ENCODE results near the gene ZNF500.
"Not testable (repeated sequence)": the region's sequence is repeated elsewhere in the genome, so short reads cannot be mapped to it uniquely, and the experiment has no call there.

ZNF500 gene

DNA sequence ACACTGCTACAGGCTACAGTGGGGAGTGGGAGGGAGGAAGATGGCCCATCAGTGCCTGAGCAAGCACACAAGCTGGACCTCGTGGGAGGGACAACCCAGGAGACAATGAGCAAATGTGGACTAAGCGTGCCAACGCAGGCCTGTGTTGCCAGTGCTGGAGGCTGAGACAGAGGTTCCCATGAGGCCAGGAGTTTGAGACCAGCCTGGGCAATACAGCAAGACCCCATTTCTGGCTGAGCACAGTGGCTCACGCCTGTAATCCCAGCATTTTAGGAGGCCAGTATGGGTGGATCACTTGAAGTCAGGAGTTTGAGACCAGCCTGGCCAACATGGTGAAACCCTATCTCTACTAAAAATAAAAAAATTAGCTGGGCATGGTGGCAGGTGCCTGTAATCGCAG lies 28.6 kb downstream of the ZNF500 start:
- not testable (repeated sequence) for DNase-seq

- DNase-seq: no peak
These were observed 29.4 kb downstream of the ZNF500 start for GRCh38 chr16:4737545-4737944.

GRCh38 chr16:4736546-4736945 lies 30.4 kb downstream of the ZNF500 start:
- no peak for DNase-seq

GRCh38 chr16:4734730-4735535 lies 32.0 kb downstream of the ZNF500 start:
- peak; percentile 95 for DNase-seq

DNA sequence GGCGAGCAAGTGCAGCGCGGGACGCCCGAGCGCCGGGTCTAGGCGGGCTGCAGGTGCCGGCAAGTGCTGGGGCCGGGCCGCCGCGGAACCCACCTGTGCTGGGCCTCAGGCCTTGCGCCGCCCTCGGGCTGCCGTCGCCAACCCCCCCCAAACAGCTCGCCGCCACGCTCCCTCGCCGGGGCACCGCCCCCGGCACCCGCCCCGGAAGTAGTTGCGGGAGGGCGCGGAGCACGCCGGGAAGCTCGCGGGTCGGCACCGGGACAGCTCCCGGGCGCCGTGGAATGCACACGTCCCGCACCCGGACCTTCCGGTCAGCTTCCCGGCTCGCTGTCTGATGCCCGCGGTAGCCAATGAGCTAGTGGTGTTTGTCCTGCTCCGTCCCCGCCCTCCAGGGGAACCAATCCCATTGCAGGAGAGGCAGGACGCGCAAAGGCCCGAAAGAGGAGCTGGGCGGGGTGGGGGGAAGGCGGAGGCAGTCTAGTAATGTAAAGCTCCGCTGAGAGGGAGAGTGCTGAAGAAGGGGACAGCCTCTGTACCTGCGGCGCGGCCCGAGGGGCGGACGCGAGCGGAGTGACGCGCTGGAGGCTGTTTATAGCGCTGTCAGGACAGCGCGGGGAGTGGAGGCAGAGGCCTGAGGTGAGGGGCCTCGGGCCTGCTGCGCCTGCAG lies 32.8 kb downstream of the ZNF500 start, which contains the start of the genes ANKS3 and DNAAF8:
Gene ANKS3, minus strand, starts transcription at position 209 of the 667 bp plus-strand sequence. CDS start 4,122 bp downstream, outside the sequence.
Gene DNAAF8, plus strand, starts transcription at position 475 of the 667 bp plus-strand sequence. CDS start 1,978 bp downstream, outside the sequence.
- peak; percentile 79 for DNase-seq

GRCh38 chr16:4733747-4734062 lies 33.3 kb downstream of the ZNF500 start:
- peak; percentile 52 for DNase-seq

DNA sequence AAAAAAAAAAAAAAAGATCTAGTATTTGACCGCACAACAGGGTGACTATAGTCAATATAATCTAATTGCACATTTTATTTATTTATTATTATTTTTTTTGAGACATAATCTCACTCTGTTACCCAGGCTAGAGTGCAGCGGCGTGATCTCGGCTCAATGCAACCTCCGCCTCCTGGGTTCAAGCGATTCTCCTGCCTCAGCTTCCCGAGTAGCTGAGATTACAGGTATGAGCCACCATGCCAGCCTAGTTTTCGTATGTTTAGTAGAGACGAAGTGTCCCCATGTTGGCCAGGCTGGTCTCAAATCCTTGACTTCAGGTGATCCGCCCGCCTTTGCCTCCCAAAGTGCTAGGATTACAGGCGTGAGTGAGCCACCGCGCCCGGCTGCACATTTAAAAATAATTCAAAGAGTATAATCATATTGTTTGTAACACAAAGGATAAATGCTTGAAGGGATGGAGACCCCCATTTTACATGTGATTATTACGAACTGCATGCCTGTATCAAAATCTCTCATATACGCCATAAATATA lies 33.7 kb downstream of the ZNF500 start:
- DNase-seq: no peak

GRCh38 chr16:4729876-4730275 lies 37.1 kb downstream of the ZNF500 start:
- no peak for DNase-seq

DNA sequence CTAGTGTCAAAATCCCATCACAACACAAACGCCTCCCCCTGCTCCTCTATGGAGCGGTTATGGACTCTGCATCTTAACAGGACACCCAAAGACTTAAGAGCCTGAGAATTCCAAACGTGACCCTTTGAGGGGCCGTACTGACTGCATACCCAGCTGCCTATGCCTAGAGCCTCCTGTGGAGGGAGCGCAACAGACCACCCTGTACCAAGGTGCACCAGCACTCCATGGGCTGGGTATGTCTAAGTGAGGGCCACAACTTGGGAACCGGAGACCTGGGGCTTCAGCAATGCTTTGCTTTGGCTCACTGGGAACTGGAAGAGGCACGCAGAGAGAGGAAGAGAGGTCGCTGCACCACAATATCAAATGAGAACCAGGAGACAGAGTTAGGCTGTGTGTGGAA lies 38.3 kb downstream of the ZNF500 start:
- DNase-seq: no peak

- DNase-seq: no peak
These were observed 40.3 kb downstream of the ZNF500 start for GRCh38 chr16:4726616-4727015.

DNA sequence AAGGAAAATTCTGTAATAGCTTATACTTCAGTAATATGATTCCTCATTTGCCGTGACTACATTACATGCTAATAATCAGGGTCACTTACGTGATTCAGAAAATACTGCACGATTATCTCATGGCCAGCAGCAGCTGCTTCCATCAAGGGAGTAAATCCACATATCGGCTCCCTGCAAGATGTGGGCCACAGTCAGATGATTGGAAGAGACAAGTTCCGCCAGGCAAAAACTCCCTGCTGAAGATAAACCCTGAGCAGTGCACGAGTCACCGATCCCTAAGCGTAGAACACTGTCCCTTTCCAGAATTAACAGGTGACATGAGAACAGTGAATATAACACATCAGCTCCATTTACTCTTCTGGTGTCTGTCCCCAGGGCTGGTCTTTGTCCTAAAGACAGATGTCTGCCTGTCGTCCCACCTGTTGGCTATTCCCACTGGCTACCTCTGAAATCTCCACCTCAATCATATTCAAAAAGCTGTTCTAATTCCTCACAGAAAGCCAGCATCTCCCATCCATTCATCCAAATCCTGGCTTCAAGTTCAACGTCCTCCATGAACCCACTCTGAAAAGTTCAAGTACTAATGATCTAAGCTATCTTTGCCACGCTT lies 42.2 kb downstream of the ZNF500 start:
- DNase-seq: no peak

DNA sequence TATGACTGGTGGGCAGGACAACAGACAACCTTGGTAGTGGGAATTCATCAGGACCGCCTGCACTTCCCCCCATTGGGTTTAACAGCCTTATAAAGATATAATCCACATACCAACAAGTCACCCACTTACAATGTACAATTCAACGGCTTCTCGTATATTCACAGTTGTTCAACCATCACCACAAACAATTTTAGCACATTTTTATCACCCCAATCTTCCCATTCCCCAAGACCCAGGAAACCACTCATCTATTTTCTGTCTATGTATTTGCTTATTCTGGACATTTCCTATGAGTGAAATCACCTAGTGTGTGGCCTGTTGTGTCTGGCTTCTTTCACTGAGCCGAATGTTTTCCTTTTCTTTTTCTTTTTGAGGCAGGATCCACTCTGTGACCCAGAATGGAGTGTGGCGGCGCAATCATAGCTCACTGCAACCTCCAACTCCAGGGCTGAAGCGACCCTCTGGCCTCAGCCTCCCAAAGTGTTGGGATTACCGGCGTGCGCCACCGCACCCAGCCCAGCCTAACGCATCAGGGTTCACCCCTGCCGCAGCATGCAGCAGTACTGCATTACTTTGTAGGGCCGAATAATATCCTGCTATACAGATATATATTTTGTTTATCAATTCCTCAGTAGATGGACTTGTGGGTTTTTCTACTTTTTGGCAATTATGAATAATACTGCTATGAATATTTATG lies 43.7 kb downstream of the ZNF500 start:
- no peak for DNase-seq

DNA sequence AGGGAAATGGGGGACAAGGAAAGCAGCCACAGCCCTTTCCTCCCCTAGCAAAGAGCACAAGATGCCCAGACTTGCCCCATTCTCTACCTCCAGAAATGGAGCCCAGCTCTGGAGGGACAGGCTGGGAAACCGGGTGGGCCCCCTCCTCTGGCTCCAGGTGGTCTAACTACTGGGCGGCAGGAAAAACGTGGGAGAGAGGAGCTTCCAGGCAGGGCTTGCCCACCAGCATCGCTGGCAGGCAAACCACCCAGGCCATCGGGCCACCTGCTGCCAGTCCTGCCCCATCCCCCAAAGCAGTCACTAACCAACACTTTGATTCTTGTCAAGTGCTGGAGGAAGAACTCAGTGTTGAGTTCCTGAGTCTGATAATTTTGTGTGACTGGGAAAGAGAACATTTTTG lies 48.5 kb downstream of the ZNF500 start:
- DNase-seq: no peak

DNA sequence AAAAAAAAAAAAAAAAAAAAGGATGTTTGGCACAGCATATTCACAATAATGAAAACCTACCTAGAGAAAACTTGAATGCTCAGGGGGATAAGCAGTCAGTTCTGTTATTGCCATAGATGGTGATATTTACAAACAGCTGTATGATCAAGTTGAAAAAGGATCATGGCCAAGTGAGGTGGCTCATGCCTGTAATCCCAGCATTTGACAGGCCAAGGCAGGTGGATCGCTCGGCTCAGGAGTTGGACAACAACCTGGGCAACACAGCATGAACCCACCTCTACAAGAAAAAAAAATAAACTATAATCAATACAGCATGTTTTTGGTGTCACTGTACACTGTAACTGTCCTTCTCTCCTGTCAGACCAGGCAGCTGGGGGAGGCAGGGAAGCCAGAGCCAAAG lies 52.0 kb downstream of the ZNF500 start:
- no peak for DNase-seq

DNA sequence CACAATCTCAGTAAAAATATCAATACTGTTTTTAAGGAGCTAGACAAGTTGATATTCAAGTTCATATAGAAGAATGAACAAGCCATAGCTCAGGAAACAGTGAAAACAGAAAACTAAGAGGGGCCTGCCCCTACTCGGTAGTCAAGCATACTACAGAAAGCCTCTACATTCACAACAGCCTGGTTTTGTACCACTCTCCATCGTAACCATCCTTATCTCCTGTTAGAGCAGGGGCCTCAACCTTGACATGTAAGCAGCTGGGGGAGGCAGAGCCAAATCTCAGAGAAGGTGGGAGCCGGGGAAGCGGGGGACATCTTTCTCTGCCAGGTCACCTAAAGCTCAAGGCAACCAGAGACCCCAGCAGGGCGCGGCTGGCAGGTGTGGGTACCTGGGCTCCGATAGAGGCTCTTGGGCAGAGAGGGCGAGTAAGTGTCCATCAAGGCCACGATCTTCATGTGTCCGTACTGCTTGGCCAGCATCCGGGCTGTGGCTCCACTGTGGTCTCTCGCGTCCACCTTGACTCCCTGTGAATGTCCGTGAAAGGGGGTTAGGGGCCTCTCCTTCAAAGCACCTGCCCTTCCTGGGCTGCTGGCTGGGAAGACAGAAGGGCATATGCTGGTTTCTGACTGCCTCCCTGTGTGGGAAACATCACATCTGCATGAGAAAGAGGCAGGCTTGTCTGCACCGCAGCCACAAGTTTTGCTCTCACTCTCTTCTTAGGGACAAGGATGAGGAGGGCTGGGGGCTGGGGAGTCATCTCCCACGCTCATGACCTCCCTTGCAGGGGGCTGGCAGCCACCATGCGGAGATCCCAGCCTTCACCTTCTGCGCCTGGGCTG lies 53.1 kb downstream of the ZNF500 start:
- DNase-seq: no peak

GRCh38 chr16:4709481-4709880 lies 57.5 kb downstream of the ZNF500 start:
- DNase-seq: no peak

DNA sequence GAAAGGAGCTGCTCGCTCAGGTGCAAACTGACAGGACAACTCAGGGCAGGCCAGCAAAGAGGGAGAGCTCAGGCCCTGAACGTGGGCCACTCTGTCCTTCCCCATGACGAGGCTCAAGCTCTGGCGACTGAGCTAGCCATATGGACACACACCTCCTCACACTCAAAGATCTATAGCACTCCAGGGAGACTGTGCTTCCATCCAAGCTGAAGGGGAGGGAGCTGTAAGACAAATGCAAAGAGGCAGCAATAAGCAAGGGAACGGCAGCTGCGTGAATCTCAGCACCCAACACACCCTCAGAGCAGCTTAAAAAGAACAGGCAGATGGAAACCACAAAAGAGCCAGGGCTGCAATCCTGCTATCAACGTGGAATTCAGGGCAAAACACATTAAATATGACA lies 60.1 kb downstream of the ZNF500 start:
- DNase-seq: no peak

DNA sequence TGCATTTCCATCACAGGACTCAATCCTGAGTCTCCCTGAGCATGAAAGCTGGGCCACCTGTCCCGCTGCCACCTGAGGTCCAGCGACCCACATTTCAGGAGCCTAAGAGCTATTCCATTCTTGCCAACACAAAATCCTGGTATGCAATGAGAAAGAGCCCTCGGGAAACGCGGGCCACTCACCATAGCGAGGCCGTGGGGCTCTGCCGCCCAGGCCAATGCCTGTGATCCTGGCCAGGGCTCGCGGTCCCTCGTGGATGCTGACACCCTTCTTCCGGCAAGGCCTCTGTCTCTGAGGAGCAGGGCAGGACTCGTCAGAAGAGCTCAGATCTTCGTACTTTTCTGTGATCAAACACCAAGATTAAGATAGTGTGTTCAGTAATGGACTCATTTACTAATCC lies 62.0 kb downstream of the ZNF500 start:
- no peak for DNase-seq

DNA sequence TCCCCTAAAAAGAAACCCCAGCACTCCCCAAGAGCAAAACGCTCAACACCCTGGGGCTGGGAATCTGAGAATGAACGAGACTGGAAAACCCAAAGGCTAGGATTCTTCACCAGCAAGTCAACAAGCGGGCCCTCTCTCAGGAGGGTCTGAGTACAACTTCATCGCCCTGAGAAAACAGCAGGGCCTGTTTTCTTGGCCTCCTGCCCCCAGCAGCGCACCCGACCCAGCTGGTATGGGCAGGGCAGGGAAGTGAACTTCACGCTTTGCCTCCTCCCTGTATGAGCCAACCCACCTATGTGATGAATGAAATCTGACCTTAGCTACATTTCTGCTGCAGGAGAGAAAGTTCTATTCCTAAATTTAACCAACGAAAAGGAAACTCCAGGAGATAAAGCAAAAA lies 62.5 kb downstream of the ZNF500 start:
- no peak for DNase-seq

DNA sequence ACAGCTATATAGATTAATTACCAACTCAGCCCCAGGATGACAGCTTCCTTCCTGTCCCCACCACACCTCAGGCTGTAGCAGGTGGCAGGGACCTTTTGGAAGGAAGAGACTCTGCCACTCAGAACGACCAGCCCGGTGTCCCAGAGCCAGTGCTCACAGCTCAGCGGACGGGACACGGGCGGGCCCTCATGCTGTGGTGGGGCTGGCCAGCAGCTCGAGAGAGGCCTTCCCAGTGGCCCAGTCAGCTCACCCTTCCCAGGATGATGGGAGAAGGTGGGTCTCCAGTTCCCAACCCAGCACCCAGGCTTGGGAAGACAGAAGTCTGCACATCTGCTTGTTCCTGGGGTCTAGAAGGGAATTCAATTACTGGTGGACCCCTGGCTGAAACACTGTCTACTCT lies 63.1 kb downstream of the ZNF500 start:
- no peak for DNase-seq

GRCh38 chr16:4702466-4702808 lies 64.5 kb downstream of the ZNF500 start:
- no peak for DNase-seq

GRCh38 chr16:4701791-4702465 lies 65.0 kb downstream of the ZNF500 start:
- DNase-seq: no peak
